ENCODE results near the gene INTS15.

Gene INTS15

DNA sequence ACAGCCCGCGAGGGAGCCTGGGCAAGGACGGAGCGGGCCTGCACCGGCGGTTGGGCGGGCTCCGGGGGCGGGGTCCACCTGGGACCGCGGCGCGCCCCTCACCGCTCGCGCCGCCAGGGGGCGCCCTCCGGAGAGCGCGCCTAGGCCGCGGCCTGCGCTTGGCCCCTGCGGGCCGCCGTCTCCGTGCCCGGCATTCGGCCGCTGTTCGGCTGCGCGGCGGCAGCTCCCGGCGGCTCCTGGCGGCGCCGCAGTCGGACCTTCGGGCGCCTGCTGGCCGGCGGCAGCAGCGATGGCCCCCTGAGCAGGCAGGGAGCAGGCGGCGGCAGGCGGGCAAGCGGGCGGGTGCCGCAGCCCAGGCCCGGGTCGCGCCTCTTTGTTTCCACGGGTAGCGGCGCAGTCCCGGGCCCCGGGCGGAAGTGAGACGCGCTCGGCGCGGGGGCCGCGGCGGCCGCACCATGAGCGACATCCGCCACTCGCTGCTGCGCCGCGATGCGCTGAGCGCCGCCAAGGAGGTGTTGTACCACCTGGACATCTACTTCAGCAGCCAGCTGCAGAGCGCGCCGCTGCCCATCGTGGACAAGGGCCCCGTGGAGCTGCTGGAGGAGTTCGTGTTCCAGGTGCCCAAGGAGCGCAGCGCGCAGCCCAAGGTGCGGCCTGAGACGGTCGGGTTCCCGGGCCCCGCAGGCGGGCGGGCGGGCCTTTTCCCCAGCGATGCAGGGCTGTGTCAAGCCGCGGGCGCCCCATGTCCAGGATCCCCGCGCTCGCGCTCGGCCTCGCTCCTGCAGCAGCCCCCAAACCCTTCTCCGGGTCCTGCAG, at the start of gene INTS15:
Gene INTS15, plus strand, starts transcription at position 193 of the 816 bp plus-strand sequence. Its CDS starts 263 bp downstream, at position 456.
- Histone ChIP-seq H3K36me3 (ENCODE audit: insufficient read depth, low read length) (peaks cover 5% of the 10 kb centered on the region; the same call in 1 of the 2 replicates), H3K9me3 (ENCODE audit: control insufficient read depth, insufficient read depth, low read length) (no peaks in the 10 kb centered on the region), H3K4me1 (ENCODE audit: insufficient read depth, low read length) (no peaks in the 10 kb centered on the region), H3K9ac (ENCODE audit: low read depth, low read length) (peak within 1 kb of the TSS; percentile 90)

DNA sequence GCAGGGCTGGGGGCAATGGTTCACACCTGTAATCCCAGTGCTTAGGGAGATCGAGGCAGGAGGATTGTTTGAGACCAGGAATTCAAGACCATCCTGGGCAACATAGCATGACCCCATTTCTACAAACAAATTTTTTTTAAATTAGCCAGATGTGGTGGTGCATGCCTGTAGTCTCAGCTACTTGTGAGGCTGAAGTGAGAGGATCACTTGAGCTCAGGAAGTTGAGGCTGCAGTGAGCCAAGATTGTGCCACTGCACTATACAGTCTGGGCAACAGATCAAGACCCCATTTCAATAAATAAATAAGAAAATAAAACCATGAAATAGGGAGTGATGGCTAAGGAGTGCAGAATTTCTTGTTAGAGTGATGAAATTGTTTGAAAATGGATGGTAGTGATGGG, 47.5 kb upstream of the INTS15 start:
- no peaks in the 10 kb centered on the region for H3K9me3 ChIP-seq (ENCODE audit: control insufficient read depth, insufficient read depth, low read length)
- no peaks in the 10 kb centered on the region for H3K36me3 ChIP-seq (ENCODE audit: insufficient read depth, low read length)
- no peaks in the 10 kb centered on the region for H3K4me1 ChIP-seq (ENCODE audit: insufficient read depth, low read length)
- H3K9ac ChIP-seq (ENCODE audit: low read depth, low read length): no peak overlapping the region

DNA sequence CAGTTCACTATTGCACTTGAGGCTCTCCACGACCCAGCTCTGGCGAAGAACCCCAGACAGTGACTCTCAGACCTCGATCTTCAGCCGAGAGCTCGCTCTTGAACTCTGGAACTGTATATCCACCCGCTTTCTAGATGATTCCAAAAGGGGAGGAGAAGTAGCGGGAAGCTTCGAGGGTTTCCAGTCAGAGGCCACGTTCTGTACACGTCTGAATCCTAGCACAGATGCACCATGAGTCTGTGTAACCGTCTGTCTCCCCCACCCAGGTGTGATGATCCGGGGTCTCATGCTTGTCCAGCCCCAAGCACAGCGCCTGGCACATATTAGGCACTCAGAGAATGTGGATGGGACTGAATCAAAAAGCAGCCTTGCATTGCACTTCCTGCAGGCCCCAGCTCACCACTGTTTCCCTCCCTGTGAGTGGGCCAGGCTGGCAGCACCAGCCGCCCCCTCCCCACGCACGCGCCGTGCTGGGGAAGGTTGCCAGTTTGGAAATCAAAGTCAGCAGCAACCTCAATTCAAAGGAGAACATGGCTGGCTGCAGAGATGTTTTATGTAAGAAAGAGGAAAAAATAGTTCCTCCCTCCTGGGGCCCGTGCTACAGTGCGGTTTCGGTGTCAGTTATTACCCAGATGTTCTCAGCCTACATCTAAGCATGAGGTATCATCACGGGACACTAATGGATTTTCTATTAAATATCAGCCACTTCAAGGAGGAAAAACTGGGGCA, 44.3 kb upstream of the INTS15 start:
- H3K4me1 ChIP-seq (ENCODE audit: insufficient read depth, low read length): no peaks in the 10 kb centered on the region
- no peaks in the 10 kb centered on the region for H3K9me3 ChIP-seq (ENCODE audit: control insufficient read depth, insufficient read depth, low read length)
- H3K36me3 ChIP-seq (ENCODE audit: insufficient read depth, low read length): no peaks in the 10 kb centered on the region
- no peak overlapping the region for H3K9ac ChIP-seq (ENCODE audit: low read depth, low read length)

DNA sequence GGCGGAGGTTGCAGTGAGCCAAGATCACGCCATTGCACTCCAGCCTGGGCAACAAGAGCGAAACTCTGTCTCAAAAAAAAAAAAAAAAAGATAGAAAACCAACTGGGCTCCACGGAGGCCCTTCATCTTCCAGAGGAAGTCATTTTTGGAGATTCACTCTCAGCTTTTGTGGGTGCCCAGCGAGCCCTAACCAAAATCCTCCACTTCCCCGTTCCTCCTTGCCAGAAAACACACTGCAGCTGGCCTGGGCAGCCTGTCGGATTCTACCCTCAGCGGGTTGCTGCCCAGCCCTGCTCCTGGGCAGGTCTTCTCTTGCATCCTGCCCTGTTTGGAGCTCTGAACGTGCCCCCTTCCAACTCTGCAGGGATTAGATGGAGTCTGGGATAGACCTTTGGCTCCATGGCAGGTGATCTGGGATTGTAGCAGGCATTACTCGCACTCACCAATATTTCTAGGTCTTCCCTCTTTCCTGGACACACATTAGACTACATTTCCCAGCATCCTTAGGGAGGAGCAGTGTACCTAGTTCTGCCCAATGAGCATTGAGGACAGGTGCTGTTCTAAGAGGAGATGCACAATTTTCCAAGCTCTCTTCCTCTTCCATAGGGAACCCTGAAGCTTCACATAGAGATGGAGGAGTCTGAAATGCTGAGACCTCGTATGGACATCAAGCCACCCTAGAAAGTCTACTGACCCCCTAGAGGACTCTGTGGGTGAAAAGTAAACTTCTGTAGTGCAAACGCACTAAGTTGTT, 43.1 kb upstream of the INTS15 start:
- Histone ChIP-seq H3K9me3 (ENCODE audit: control insufficient read depth, insufficient read depth, low read length) (no peaks in the 10 kb centered on the region), H3K36me3 (ENCODE audit: insufficient read depth, low read length) (no peaks in the 10 kb centered on the region), H3K9ac (ENCODE audit: low read depth, low read length) (no peak overlapping the region), H3K4me1 (ENCODE audit: insufficient read depth, low read length) (no peaks in the 10 kb centered on the region)

DNA sequence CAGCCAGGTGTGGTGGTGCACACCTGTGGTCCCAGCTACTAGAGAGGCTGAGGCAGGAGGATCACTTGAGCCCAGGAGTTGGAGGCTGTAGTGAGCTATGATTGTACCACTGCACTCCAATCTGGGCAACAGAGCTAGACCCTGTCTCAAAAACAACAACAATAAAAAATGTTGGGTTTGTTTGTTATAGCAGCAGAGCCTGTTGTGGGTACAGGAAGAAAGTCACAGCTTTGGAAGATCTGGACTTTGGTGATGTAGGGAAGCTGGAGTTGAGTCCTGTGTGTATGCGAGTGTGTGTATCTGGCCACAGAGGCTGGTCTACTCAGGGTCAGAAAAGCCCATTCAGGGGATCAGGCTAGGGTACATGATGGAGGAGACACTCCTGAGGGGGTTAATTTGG, 42.4 kb upstream of the INTS15 start:
- Histone ChIP-seq H3K9me3 (ENCODE audit: control insufficient read depth, insufficient read depth, low read length) (no peaks in the 10 kb centered on the region), H3K9ac (ENCODE audit: low read depth, low read length) (no peak overlapping the region), H3K36me3 (ENCODE audit: insufficient read depth, low read length) (no peaks in the 10 kb centered on the region), H3K4me1 (ENCODE audit: insufficient read depth, low read length) (no peaks in the 10 kb centered on the region)

DNA sequence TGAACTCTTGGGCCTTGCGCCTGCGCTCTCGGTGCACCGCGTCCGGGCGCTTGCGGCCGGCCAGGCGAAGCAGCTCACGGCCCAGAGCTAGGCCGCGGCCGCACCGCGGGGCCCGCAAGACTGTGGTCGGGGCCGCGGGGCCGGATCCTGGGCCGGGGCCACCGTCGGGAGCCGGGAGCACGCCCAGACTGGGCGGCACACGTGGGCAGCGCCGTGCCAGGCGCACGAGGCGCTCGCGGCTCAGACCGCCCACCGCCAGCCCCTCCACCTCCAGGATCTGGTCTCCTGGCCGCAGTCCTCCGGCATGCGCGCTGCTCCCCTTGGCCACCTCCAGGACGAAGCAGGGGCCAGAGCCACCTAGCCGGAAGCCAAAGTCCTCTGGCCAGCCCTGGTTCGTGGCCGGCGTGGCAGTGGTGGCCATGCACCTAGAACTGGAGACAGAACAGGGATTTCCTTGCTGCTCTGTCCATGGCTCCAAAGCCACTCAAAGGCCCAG, 38.8 kb upstream of the INTS15 start, which contains the start of gene GRID2IP:
Gene GRID2IP, minus strand, starts transcription at position 446 of the 496 bp plus-strand sequence. Its CDS starts 25 bp downstream, at position 421.
- H3K9ac ChIP-seq (ENCODE audit: low read depth, low read length): no peak within 1 kb of the TSS
- no peaks in the 10 kb centered on the region for H3K36me3 ChIP-seq (ENCODE audit: insufficient read depth, low read length)
- H3K4me1 ChIP-seq (ENCODE audit: insufficient read depth, low read length): no peaks in the 10 kb centered on the region
- no peaks in the 10 kb centered on the region for H3K9me3 ChIP-seq (ENCODE audit: control insufficient read depth, insufficient read depth, low read length)

DNA sequence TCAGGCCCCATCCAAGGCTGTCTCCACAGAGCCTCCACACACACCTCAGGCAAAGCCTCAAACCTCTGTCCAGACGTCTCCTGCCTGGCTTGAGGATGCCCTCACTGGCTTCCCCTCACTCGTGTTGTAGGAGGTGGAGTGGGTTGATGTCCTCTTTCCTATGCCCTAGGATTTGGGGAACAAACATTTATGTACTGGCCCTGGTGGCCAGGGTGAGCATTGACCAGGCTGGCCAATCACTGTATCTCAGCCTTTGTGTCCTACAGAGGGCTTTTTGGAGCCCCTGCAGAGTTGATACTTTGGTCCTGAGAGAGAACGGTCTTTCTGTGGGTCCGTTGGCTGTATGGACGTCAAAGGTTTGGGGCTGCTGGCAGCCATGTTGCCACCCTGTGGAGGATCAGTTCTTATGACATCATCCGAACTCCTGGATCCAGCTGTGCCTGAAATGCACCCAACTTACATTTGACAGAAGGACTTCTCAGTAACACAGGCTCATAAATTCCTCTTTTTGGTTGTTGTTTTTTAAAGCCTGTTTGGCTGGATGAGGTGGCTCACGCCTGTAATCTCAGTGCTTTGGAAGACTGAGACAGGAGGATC, 36.3 kb upstream of the INTS15 start:
- Histone ChIP-seq H3K36me3 (ENCODE audit: insufficient read depth, low read length) (no peaks in the 10 kb centered on the region), H3K4me1 (ENCODE audit: insufficient read depth, low read length) (no peaks in the 10 kb centered on the region), H3K9me3 (ENCODE audit: control insufficient read depth, insufficient read depth, low read length) (no peaks in the 10 kb centered on the region), H3K9ac (ENCODE audit: low read depth, low read length) (no peak overlapping the region)

DNA sequence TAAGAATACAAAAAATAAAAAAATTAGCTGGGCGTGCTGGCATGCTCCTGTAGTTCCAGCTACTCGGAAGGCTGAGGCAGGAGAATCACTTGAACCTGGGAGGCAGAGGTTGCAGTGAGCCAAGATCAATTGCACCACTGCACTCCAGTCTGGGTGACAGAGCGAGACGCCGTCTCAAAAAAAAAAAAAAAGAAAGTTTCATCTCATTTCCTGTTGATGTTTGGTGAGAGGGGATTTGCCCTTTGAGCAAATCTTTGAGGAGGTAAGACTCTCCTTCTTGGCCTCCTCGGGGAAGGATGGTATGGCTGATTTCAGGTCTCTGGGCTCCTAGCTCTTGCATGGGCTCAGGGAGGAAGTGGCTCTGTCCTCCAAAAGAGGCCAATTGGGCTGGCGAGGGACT, 35.0 kb upstream of the INTS15 start:
- H3K9ac ChIP-seq (ENCODE audit: low read depth, low read length): no peak overlapping the region
- H3K36me3 ChIP-seq (ENCODE audit: insufficient read depth, low read length): no peaks in the 10 kb centered on the region
- peaks cover 3% of the 10 kb centered on the region; the same call in 1 of the 2 replicates for H3K4me1 ChIP-seq (ENCODE audit: insufficient read depth, low read length)
- no peaks in the 10 kb centered on the region for H3K9me3 ChIP-seq (ENCODE audit: control insufficient read depth, insufficient read depth, low read length)

DNA sequence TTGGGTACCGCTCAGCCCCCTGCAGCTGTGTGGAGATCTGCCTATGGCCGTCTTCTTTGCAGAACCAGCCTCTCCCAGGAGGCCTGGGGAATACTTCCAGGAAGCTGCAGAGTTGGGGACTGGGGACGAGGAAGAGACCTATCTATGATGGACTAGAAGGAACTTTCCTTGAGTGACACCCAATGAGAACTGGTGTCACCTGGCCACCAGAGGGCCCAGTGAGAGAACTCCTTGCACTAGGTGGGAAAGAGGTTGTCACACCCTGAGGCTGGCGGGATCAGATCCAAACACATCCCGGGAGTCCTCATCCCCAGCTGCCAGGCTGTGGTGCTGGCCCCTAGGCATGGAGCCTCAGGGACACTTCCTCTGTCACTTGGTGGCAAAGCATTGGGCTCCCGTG, 33.6 kb upstream of the INTS15 start:
- peaks cover 9% of the 10 kb centered on the region; the same call in 1 of the 2 replicates for H3K4me1 ChIP-seq (ENCODE audit: insufficient read depth, low read length)
- H3K36me3 ChIP-seq (ENCODE audit: insufficient read depth, low read length): no peaks in the 10 kb centered on the region
- H3K9ac ChIP-seq (ENCODE audit: low read depth, low read length): no peak overlapping the region
- no peaks in the 10 kb centered on the region for H3K9me3 ChIP-seq (ENCODE audit: control insufficient read depth, insufficient read depth, low read length)

DNA sequence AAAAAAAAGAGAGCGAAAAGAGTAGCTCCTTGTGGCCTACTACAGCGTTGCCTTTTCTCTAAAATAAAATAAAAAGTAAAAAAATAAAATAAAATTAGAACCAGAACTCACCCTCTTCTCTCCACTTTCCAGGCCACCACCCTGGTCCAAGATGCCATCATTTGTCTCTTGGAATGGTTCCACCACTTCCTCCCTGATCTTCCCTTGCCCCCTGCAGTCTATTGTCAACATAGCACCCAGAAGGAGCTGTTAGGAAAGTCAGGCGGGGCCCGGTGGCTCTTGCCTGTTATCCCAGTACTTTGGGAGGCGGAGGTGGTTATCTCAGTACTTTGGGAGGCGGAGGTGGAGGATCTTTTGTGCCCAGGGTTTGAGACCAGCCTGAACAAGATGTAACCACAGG, 31.0 kb upstream of the INTS15 start:
- H3K36me3 ChIP-seq (ENCODE audit: insufficient read depth, low read length): no peaks in the 10 kb centered on the region
- H3K9me3 ChIP-seq (ENCODE audit: control insufficient read depth, insufficient read depth, low read length): no peaks in the 10 kb centered on the region
- no peak overlapping the region for H3K9ac ChIP-seq (ENCODE audit: low read depth, low read length)

DNA sequence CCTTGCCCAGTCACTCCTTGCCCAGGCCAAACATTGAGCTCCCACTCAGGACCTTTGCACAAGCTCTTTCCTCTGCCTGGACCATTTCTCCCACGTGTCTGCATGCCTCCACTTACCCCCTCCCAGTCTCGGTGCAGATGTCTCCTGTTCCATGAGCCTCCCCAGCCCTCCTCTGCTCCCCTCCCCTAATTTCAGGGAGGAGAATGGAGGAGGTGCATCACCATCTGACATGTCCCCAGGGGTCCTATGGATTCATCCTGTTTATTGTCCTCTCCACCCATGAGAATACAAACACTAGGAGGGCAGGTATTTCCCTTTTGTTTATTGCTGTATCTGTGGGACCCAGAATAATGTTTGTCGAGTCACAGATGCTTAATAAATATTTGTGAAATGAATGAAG, 29.9 kb upstream of the INTS15 start:
- Histone ChIP-seq H3K36me3 (ENCODE audit: insufficient read depth, low read length) (no peaks in the 10 kb centered on the region), H3K9me3 (ENCODE audit: control insufficient read depth, insufficient read depth, low read length) (no peaks in the 10 kb centered on the region), H3K9ac (ENCODE audit: low read depth, low read length) (no peak overlapping the region), H3K4me1 (ENCODE audit: insufficient read depth, low read length) (peaks cover 9% of the 10 kb centered on the region; the same call in 1 of the 2 replicates)

More for the DNA sequence above, 31.0 kb upstream of the INTS15 start:
- H3K4me1 ChIP-seq (ENCODE audit: insufficient read depth, low read length): peaks cover 9% of the 10 kb centered on the region; the same call in 1 of the 2 replicates

DNA sequence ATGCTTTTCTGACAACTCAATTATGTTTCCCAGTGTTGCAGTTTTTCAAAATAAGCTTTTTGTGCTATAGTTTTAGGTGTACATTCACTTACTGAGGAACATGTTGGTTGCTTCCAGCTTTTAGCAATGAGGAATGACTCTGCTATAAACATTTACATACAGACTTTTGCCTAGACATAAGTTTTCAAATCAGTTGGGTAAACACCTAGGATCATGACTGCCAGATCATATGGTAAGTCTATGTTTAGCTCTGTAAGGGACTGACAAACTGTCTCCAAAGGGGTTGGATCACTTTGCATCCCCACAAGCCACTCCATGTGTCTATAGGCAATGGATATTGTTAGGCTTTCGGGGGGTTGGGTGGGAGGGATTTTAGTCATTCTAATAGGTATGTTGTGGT, 27.7 kb upstream of the INTS15 start:
- H3K4me1 ChIP-seq (ENCODE audit: insufficient read depth, low read length): peaks cover 9% of the 10 kb centered on the region; the same call in 1 of the 2 replicates
- H3K36me3 ChIP-seq (ENCODE audit: insufficient read depth, low read length): no peaks in the 10 kb centered on the region
- no peak overlapping the region for H3K9ac ChIP-seq (ENCODE audit: low read depth, low read length)
- H3K9me3 ChIP-seq (ENCODE audit: control insufficient read depth, insufficient read depth, low read length): no peaks in the 10 kb centered on the region

DNA sequence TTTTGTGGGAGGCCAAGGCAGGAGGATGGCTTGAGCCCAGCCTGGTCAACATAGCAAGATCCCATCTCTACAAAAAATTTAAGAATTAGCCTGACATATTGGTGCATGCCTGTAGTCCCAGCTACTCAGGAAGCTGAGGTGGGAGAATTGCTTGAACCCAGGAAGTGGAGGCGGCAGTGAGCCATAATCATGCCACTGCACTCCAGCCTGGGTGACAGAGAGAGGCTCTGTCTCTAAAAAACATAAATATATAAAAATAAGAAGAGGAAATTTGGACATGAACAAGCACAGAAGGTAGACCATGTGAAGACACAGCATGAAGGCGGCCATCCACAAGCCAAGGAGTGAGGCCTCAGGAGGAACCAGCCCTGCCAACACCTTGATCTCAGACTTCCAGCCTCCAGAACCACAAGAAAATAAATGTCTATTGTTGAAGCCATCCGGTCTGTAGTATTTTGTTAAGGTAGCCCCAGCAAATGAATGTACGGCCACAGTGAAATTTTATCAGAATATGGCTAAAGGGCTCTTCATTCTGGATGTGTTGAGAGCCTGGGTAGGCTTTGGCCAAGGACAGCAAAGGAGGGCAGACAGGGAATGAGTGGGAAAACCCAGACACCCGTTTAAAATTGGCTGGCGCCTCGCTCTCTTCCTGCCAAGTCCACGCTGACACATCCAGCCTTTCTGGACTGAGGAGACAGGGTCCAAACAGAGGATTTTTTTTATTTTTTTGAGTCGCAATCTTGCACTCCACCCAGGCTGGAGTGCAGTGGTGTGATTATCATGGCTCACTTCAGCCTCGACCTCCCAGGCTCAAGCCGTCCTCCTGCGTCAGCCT, 25.7 kb upstream of the INTS15 start:
- Histone ChIP-seq H3K36me3 (ENCODE audit: insufficient read depth, low read length) (no peaks in the 10 kb centered on the region), H3K4me1 (ENCODE audit: insufficient read depth, low read length) (peaks cover 9% of the 10 kb centered on the region; the same call in 1 of the 2 replicates), H3K9ac (ENCODE audit: low read depth, low read length) (no peak overlapping the region), H3K9me3 (ENCODE audit: control insufficient read depth, insufficient read depth, low read length) (no peaks in the 10 kb centered on the region)

All from ES-I3 (cell line).